ENCODE measurements around the gene GUCD1.

Gene GUCD1

DNA sequence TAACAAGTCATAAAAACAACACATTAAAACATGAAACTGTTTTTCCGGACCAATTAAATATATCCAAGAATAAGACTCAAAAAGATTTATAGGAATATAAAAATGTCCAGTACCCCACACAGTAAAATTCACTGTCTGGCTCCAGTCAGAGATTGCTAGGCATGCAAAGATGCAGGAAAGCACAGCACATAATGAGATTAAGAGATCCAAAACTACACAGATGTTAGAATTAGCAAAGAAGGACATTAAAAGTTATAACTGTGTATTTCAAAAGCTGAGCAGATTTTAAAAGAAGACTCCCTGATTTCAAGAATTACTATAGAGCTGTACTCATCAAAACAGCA is 24.3 kb upstream of the GUCD1 start:
- H3K4me3 ChIP-seq (ENCODE audit: insufficient read depth, low read length, poor library complexity, severe bottlenecking): no peak overlapping the region
- no peak overlapping the region for H3K9ac ChIP-seq (ENCODE audit: low read length)
- no peak overlapping the region for H3K4me2 ChIP-seq (ENCODE audit: low read depth, low read length, poor library complexity, severe bottlenecking)
- no peaks in the 10 kb centered on the region for H3K9me2 ChIP-seq (replicated peaks; ENCODE audit: insufficient read depth, low read length)
- no peaks in the 10 kb centered on the region for H3K27me3 ChIP-seq (ENCODE audit: low read length)
- H3K79me2 ChIP-seq (ENCODE audit: insufficient read depth, low read length): no peaks in the 10 kb centered on the region
- H3F3A ChIP-seq (ENCODE audit: insufficient read depth): 0 out of 2 replicates have a peak, but pooled peaks cover 4% of the 10 kb centered on the region
- H3K27ac ChIP-seq (ENCODE audit: low read depth, low read length): no peak overlapping the region
- no peak overlapping the region for H2AFZ ChIP-seq (ENCODE audit: low read depth, low read length, severe bottlenecking)
- TF ChIP-seq EZH2phosphoT487 (conservative IDR thresholded peaks at IDR 0.05; ENCODE audit: low read length) (no peak), CTCF (IDR thresholded peaks at IDR 0.05; ENCODE audit: insufficient read depth, low read length, poor library complexity, severe bottlenecking) (no peak)
- peaks cover 3% of the 10 kb centered on the region; the same call in 1 of the 2 replicates for H3K36me3 ChIP-seq (ENCODE audit: low read length)
- H4K20me1 ChIP-seq (ENCODE audit: low read depth, low read length): no peaks in the 10 kb centered on the region; the same call in 1 of the 2 replicates
- no peaks in the 10 kb centered on the region for H3K9me3 ChIP-seq (ENCODE audit: insufficient read depth, low read length)

DNA sequence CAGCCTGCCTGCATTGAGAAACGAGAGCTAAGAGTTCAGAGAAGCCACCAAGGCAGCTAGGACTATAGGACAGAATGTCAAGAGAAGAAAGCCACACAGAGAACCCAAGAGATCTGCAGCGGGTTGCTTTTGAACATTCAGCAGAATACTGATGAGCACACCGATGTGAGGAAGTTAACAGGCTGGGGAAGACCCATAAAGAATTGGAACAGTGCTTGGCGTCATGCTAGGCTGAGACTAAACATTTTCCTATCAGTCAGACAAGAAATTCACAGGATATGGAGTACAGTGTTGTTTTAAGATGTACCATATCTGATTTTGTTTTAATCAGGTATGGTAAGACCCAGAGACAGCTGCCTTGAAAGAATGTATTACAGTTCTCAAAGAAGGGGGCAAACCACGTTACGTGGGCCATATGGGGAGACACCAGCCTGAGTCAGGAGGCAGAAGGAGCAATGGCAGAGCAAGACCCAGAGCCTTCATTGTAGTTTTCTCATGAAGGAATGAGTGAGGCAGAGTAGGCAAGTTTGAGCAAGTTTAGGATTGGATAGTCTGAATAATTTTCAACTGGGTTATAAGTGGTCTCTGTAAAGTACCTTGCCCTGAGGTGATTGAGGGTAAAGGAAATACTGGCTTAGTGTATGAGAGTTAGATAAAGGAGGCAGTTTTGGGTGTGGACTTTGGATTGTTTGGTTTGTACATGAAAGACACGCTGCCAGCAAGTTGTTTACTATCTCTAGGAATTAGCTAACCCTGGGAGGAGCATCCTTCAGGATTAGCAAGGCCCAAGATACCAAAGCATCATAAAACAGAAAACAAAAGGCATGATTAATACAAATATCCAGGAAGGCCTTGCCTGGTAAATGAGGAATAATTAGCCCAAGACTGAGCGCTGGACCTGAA is 23.7 kb upstream of the GUCD1 start:
- Histone ChIP-seq H3K4me2 (ENCODE audit: low read depth, low read length, poor library complexity, severe bottlenecking) (no peak overlapping the region), H3K4me3 (ENCODE audit: insufficient read depth, low read length, poor library complexity, severe bottlenecking) (no peak overlapping the region), H3K9ac (ENCODE audit: low read length) (no peak overlapping the region), H3K27ac (ENCODE audit: low read depth, low read length) (no peak overlapping the region), H3F3A (ENCODE audit: insufficient read depth) (0 out of 2 replicates have a peak, but pooled peaks cover 4% of the 10 kb centered on the region), H3K9me3 (ENCODE audit: insufficient read depth, low read length) (no peaks in the 10 kb centered on the region), H2AFZ (ENCODE audit: low read depth, low read length, severe bottlenecking) (no peak overlapping the region), H3K9me2 (replicated peaks; ENCODE audit: insufficient read depth, low read length) (no peaks in the 10 kb centered on the region), H3K36me3 (ENCODE audit: low read length) (peaks cover 3% of the 10 kb centered on the region; the same call in 1 of the 2 replicates), H3K79me2 (ENCODE audit: insufficient read depth, low read length) (no peaks in the 10 kb centered on the region), H3K27me3 (ENCODE audit: low read length) (no peaks in the 10 kb centered on the region), H4K20me1 (ENCODE audit: low read depth, low read length) (no peaks in the 10 kb centered on the region; the same call in 1 of the 2 replicates)
- no peak for TF ChIP-seq EZH2phosphoT487 (conservative IDR thresholded peaks at IDR 0.05; ENCODE audit: low read length)
- TF ChIP-seq CTCF (IDR thresholded peaks at IDR 0.05; ENCODE audit: insufficient read depth, low read length, poor library complexity, severe bottlenecking): no peak

- H3K4me2 ChIP-seq (ENCODE audit: low read depth, low read length, poor library complexity, severe bottlenecking): no peak overlapping the region
- H3K79me2 ChIP-seq (ENCODE audit: insufficient read depth, low read length): no peaks in the 10 kb centered on the region
- no peak overlapping the region for H3K9ac ChIP-seq (ENCODE audit: low read length)
- H3K27ac ChIP-seq (ENCODE audit: low read depth, low read length): no peak overlapping the region
- H3F3A ChIP-seq (ENCODE audit: insufficient read depth): 0 out of 2 replicates have a peak, but pooled peaks cover 4% of the 10 kb centered on the region
- no peak overlapping the region for H2AFZ ChIP-seq (ENCODE audit: low read depth, low read length, severe bottlenecking)
- TF ChIP-seq EZH2phosphoT487 (conservative IDR thresholded peaks at IDR 0.05; ENCODE audit: low read length) (no peak), CTCF (IDR thresholded peaks at IDR 0.05; ENCODE audit: insufficient read depth, low read length, poor library complexity, severe bottlenecking) (no peak)
- H3K4me3 ChIP-seq (ENCODE audit: insufficient read depth, low read length, poor library complexity, severe bottlenecking): no peak overlapping the region
- H3K27me3 ChIP-seq (ENCODE audit: low read length): no peaks in the 10 kb centered on the region
- H3K9me2 ChIP-seq (replicated peaks; ENCODE audit: insufficient read depth, low read length): no peaks in the 10 kb centered on the region
- peaks cover 7% of the 10 kb centered on the region for H3K36me3 ChIP-seq (ENCODE audit: low read length)
- no peaks in the 10 kb centered on the region for H3K9me3 ChIP-seq (ENCODE audit: insufficient read depth, low read length)
- no peaks in the 10 kb centered on the region; the same call in 1 of the 2 replicates for H4K20me1 ChIP-seq (ENCODE audit: low read depth, low read length)
Observed at GRCh38 chr22:24576778-24577177, 21.8 kb upstream of the GUCD1 start.

Data from SU-DHL-6 (cell line).